A375 (cell line): ENCODE data around the gene RNU7-1. TPM values are rescaled to one million over a fixed set of nuclear protein-coding genes. Genes with fewer than 3 reads are reported as not detected.

Source experiments
- small RNA-seq: library from RNA; depleted of rRNA; stranded (forward); fragments of <200 nt; gene quantifications from one replicate; pipeline ENCODE3, GENCODE V24; 2014
- total RNA-seq: library from RNA; depleted of rRNA; stranded (reverse); fragments of >200 nt; shearing (Covaris generic); gene quantifications from 2 replicates; pipeline ENCODE4 v1.2.3, GENCODE V29; 2014; rRNA removed

Gene RNU7-1
- not detected in 2 replicates for total RNA-seq

GRCh38 chr12:6943722-6944380, at the start of gene RNU7-1, which contains the start of gene C12orf57:
TSS of gene RNU7-1 (plus strand) at chr12:6943816.
TSS of gene C12orf57 (plus strand) at chr12:6944022. CDS start at chr12:6944122, 100 bp downstream.

GRCh38 chr12:6904280-6905276, 39.0 kb upstream of the RNU7-1 start, which contains the start of gene LRRC23:
TSS of gene LRRC23 (plus strand) at chr12:6904822. CDS start at chr12:6905634, 812 bp downstream.

GRCh38 chr12:6914246-6914946, 29.2 kb upstream of the RNU7-1 start, which contains the start of gene ENO2:
TSS of gene ENO2 (plus strand) at chr12:6914580. CDS start at chr12:6915833, 1,253 bp downstream.

GRCh38 chr12:6927379-6928021, 16.1 kb upstream of the RNU7-1 start, which contains the start of gene ATN1:
TSS of gene ATN1 (plus strand) at chr12:6927959. CDS start at chr12:6934002, 6,043 bp downstream.

GRCh38 chr12:6950811-6951540, 7.4 kb downstream of the RNU7-1 start, which contains the start of gene PTPN6:
TSS of gene PTPN6 (plus strand) at chr12:6951356. CDS start at chr12:6951513, 157 bp downstream.

Small RNA genes lying within 50 kb of the gene (small RNA-seq; reads per million reads assigned to genes)
- gene MIR141 (not detected), gene MIR200C (not detected), gene RNU7-1 (not detected), gene SCARNA12 (1.0 reads per million, percentile 56 among the genes with 10 or more reads in this experiment)

Other genes with a start within 250 kb of the RNU7-1 start
- 0.08 TPM in 1 of 2 replicates, not detected in the other for gene PIANP, start 243.0 kb upstream of the RNU7-1 start, total RNA-seq
- 107 and 109 TPM in 2 replicates for gene COPS7A, start 219.8 kb upstream of the RNU7-1 start, total RNA-seq
- 248 and 252 TPM in 2 replicates for gene MLF2, start 190.7 kb upstream of the RNU7-1 start, total RNA-seq
- gene PTMS, start 177.5 kb upstream of the RNU7-1 start, total RNA-seq = 130 and 133 TPM in 2 replicates
- gene LAG3, start 171.3 kb upstream of the RNU7-1 start, total RNA-seq = 0.64 and 1.4 TPM in 2 replicates
- 0.04 TPM in 1 of 2 replicates, not detected in the other for gene CD4, start 154.3 kb upstream of the RNU7-1 start, total RNA-seq
- gene GPR162, start 122.0 kb upstream of the RNU7-1 start, total RNA-seq = 2.7 and 3.7 TPM in 2 replicates
- gene P3H3, start 115.4 kb upstream of the RNU7-1 start, total RNA-seq = 24.4 and 25.4 TPM in 2 replicates
- 0.60 and 1.5 TPM in 2 replicates for gene GNB3, start 102.9 kb upstream of the RNU7-1 start, total RNA-seq
- gene CDCA3, start 92.5 kb upstream of the RNU7-1 start, total RNA-seq = 59.8 and 88.8 TPM in 2 replicates
- gene USP5, start 91.7 kb upstream of the RNU7-1 start, total RNA-seq = 104 and 105 TPM in 2 replicates
- gene TPI1, start 76.3 kb upstream of the RNU7-1 start, total RNA-seq = 1,258 and 1,261 TPM in 2 replicates
- gene SPSB2, start 70.5 kb upstream of the RNU7-1 start, total RNA-seq = 16.9 and 18.4 TPM in 2 replicates
- gene LRRC23, start 39.0 kb upstream of the RNU7-1 start, total RNA-seq = 12.7 and 15.2 TPM in 2 replicates
- 19.2 and 23.8 TPM in 2 replicates for gene ENO2, start 29.2 kb upstream of the RNU7-1 start, total RNA-seq
- 29.4 and 29.8 TPM in 2 replicates for gene ATN1, start 15.9 kb upstream of the RNU7-1 start, total RNA-seq
- gene C12orf57, start 206 bp downstream of the RNU7-1 start, total RNA-seq = 295 and 346 TPM in 2 replicates
- 0.88 and 2.8 TPM in 2 replicates for gene PTPN6, start 7.5 kb downstream of the RNU7-1 start, total RNA-seq
- gene PHB2, start 26.8 kb downstream of the RNU7-1 start, total RNA-seq = 604 and 712 TPM in 2 replicates
- 154 and 183 TPM in 2 replicates for gene EMG1, start 27.1 kb downstream of the RNU7-1 start, total RNA-seq
- gene LPCAT3, start 74.7 kb downstream of the RNU7-1 start, total RNA-seq = 21.9 and 22.5 TPM in 2 replicates
- gene C1S, start 116.9 kb downstream of the RNU7-1 start, total RNA-seq = 1.2 and 4.3 TPM in 2 replicates
- 4.4 and 5.3 TPM in 2 replicates for gene C1R, start 148.6 kb downstream of the RNU7-1 start, total RNA-seq
- 11.7 and 13.2 TPM in 2 replicates for gene C1RL, start 165.4 kb downstream of the RNU7-1 start, total RNA-seq
- gene RBP5, start 185.1 kb downstream of the RNU7-1 start, total RNA-seq = not detected in 2 replicates
- gene CLSTN3, start 186.6 kb downstream of the RNU7-1 start, total RNA-seq = 8.5 and 10.1 TPM in 2 replicates
- 22.4 and 29.3 TPM in 2 replicates for gene PEX5, start 245.9 kb downstream of the RNU7-1 start, total RNA-seq